Duodenal mucosa (tissue), 2 donors: ENCODE data around the gene MCF2L.

Experiments
- H3K27ac ChIP-seq: one replicate; pipeline ENCODE4 v1.7.0; 2013; ENCODE audit warnings: low read depth, low read length
- H3K27me3 ChIP-seq, 2 donors: one replicate each; pipeline ENCODE4 v1.7.0; 2013; ENCODE audit warnings: low read length in 2 of 2, control low read depth in 1 of 2; ENCODE audit not compliant: insufficient read depth in 2 of 2, control insufficient read depth in 1 of 2
- H3K36me3 ChIP-seq, 2 donors: one replicate each; pipeline ENCODE4 v1.7.0; 2013; ENCODE audit warnings: low read length in 2 of 2, control low read depth in 1 of 2; ENCODE audit not compliant: insufficient read depth in 2 of 2, control insufficient read depth in 1 of 2
- H3K4me1 ChIP-seq, 2 donors: one replicate each; pipeline ENCODE4 v1.7.0; 2013; ENCODE audit warnings: low read length in 2 of 2, control low read depth in 1 of 2; ENCODE audit not compliant: insufficient read depth in 2 of 2, control insufficient read depth in 1 of 2
- H3K4me3 ChIP-seq, 2 donors: one replicate each; pipeline ENCODE4 v1.7.0; 2013; ENCODE audit warnings: low read length in 2 of 2, low read depth in 1 of 2
- H3K9ac ChIP-seq, 2 donors: one replicate each; pipeline ENCODE4 v1.7.0; 2013; ENCODE audit warnings: low read length in 2 of 2, low read depth in 1 of 2
- H3K9me3 ChIP-seq, 2 donors: one replicate each; pipeline ENCODE4 v1.7.0; 2013; ENCODE audit warnings: low read length in 2 of 2, control low read depth in 1 of 2; ENCODE audit not compliant: control insufficient read depth in 1 of 2

The MCF2L gene

DNA sequence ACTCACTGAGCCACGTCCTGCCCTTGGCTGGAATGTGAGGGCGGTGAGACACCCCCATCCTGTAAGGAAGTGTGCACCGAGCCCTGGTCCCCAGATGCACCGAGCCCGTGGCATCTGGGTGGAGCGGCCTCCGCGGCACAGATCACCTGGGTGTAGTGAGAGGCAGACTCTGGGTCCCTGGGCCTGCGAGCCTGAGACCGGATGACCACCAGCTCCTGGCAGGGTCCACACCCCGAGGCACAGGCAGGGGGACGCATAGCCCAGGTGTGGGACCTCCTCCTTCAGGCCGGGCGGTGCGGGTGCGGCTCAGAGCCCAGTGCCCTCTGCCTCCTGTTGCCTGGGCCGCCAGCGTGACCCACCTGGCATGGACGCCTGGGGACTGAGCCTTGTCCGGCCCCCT, 12.4 kb downstream of the MCF2L start:
- H3K36me3 ChIP-seq, result no peaks in the 10 kb centered on the region

DNA sequence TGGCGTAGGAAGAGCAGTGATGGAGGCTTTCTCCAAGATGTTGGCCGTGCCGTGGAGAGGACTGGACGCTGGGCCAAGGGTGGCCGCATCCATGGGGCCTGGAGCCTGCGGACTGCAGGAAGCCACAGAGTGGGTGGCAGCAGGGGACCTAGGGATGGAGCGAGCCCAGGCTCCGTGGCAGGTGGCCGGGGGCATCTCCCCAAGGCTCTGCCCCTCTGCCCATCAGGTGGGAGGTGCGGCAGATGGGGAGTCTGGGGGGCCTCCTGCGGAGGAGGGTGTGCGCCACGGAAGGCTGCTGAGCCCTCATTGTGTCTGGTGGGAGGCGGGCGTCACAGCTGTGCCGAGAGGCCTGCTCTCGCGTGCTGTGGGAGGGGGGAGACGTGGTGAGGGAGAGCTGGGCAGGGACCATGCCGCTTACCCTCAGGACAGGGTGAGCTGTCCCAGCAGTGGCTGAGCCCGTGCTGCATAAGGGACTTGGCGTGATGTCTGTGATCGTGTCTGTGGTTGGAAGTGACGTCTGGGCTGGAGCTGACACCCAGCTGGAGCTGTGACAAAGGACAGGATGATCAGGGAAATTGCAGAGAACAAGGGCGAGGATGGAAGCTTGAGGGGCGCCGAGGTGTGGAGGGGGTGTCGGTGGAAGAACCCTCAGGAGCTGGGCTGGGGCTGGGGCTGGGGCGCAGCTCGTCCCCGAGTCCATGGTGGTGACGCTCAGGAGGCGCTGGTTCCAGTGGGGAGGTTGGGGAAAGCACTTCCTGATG, 13.4 kb downstream of the MCF2L start:
- Histone ChIP-seq H3K27me3 (no peaks in the 10 kb centered on the region), H3K9ac (no peak overlapping the region), H3K4me3 (no peak overlapping the region), H3K9me3 (no peaks in the 10 kb centered on the region), H3K36me3 (no peaks in the 10 kb centered on the region), H3K27ac (no peak overlapping the region), H3K4me1 (peaks cover 4 to 17% of the 10 kb centered on the region in 2 donors)

More for the DNA sequence above, 12.4 kb downstream of the MCF2L start:
- H3K9me3 ChIP-seq, result no peaks in the 10 kb centered on the region
- no peak overlapping the region for H3K4me3 ChIP-seq
- no peaks in the 10 kb centered on the region for H3K27me3 ChIP-seq
- no peak overlapping the region for H3K9ac ChIP-seq
- peaks cover 4 to 17% of the 10 kb centered on the region in 2 donors for H3K4me1 ChIP-seq
- H3K27ac ChIP-seq, result no peak overlapping the region

DNA sequence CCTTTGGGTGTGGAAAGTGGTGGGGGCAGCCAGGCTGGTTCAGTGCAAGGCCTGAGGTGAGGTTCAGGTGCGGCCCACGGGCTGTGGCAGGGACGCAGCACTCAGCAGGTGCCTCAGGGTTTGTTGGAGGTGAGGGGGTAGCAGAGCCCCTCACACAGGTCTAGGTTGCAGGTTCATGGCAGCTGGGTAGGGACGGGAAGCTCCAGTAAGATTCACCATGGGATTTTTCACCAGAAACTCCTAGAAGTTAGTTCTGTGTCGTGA, 14.0 kb downstream of the MCF2L start:
- Histone ChIP-seq H3K9me3 (no peaks in the 10 kb centered on the region), H3K27me3 (no peaks in the 10 kb centered on the region), H3K27ac (no peak overlapping the region), H3K4me1 (peaks cover 4 to 17% of the 10 kb centered on the region in 2 donors), H3K36me3 (no peaks in the 10 kb centered on the region), H3K9ac (no peak overlapping the region), H3K4me3 (no peak overlapping the region)

DNA sequence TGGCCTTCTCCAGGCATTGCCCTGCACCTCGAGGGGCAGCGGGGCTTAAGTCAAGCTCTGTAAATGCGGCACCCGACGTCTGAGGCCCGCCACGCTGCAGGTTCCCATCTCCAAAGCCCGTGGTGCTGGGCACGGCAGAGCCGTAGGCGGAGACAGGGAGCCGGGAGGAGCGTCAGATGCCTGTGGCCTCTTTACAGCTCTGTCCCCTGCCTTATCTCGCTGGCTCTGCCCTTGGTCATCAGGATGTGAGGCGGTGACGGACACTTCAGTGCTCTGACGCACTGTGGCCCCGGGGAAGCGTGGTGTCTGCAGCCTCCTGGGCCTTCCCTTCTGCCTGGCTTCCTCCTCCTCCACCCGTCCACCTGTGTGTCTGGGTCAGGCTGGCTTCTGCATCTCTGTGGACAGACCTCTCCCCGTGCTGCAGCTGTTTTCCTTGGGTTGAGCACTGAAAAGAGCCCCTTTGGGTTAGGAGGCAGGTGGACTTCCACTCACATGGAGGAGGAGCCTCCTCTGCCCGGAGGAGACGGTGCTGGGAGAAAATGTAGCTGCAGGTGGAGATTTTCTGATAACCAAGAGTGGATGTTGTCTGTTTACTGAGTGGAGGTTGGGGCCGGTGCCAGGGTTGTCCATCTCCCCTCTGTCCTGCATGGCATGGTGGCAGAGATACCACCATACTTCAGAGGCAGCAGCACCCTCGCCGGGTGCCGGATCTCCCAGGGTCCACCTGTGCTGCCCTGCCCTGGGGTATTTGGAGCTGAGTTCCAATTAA, 14.6 kb downstream of the MCF2L start:
- Histone ChIP-seq H3K9ac (no peak overlapping the region), H3K36me3 (no peaks in the 10 kb centered on the region), H3K9me3 (no peaks in the 10 kb centered on the region), H3K27me3 (no peaks in the 10 kb centered on the region), H3K4me1 (peaks cover 4 to 17% of the 10 kb centered on the region in 2 donors), H3K4me3 (no peak overlapping the region), H3K27ac (no peak overlapping the region)

DNA sequence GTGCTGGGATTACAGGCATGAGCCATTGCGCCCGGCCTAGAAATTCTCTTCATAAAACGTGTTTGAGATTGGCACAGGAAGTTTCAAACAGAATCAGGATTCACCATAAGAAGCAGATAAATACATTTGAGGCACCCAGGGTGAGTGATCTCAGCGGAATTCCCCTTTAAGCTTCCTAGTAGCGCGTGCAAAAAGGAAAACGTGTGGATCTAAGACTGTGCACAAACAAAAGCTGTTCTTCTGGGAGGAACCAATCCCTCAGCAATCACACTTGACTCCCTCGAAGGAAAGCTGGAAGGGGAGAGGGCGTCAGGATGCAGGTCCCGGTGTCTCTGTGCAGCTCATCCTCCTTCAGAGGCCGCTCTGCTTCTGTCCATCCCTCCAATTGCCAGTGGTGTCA, 15.5 kb downstream of the MCF2L start:
- Histone ChIP-seq H3K9ac (peak overlapping the region in 1 of 2 donors; percentile 12), H3K27ac (no peak overlapping the region)

DNA sequence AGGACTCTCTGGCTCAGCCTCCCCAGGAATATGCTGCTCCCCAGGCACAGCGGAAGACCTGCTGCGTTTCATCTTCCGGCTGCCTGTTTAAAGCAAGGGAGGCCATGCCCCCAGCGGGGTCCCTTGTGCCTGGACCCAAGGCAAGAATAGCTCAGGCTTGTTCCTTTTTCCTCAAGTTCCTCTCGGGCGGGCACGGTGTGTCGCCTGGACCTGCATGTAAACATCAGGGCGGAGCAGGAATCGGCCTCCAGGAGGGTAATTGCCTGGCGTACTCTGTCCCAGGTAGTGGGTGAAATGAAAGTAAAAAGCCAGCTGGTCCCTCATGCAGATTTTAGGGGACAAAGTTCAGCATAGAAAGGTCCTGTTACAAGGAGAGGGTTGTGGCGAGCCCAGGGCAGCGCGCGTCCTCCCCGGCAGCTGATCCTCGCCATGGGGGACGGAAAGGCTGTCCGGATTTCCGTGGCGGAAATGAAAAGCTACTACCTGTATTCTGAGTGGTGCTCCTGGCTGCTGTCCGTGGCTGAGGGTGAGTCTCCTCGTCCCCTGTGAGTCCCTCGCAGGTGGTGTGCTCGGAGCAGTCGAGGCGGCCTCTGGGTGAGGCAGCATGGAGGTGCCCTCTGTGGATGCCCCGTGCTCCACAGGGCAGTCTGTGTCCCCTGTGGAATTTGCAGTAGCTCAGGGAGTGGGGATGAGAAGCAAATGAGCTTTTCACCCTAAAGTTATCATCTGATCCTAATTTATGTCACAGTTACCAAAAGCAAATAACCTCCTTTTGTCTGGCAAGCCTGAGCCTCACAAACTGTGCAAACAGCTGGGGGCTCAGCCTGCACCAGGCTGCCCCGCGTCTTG, 16.2 kb downstream of the MCF2L start:
- H3K27ac ChIP-seq, result no peak overlapping the region
- no peaks in the 10 kb centered on the region for H3K27me3 ChIP-seq
- H3K36me3 ChIP-seq, result no peaks in the 10 kb centered on the region
- H3K4me3 ChIP-seq, result peak overlapping the region; percentile 45 to 60
- H3K9me3 ChIP-seq, result no peaks in the 10 kb centered on the region
- peaks cover 5 to 17% of the 10 kb centered on the region in 2 donors for H3K4me1 ChIP-seq
- peak overlapping the region; percentile 12 to 25 for H3K9ac ChIP-seq

More for the DNA sequence above, 15.5 kb downstream of the MCF2L start:
- H3K27me3 ChIP-seq, result no peaks in the 10 kb centered on the region
- H3K4me3 ChIP-seq, result peak overlapping the region; percentile 45 to 60
- H3K9me3 ChIP-seq, result no peaks in the 10 kb centered on the region
- H3K4me1 ChIP-seq, result peaks cover 4 to 17% of the 10 kb centered on the region in 2 donors
- H3K36me3 ChIP-seq, result no peaks in the 10 kb centered on the region

DNA sequence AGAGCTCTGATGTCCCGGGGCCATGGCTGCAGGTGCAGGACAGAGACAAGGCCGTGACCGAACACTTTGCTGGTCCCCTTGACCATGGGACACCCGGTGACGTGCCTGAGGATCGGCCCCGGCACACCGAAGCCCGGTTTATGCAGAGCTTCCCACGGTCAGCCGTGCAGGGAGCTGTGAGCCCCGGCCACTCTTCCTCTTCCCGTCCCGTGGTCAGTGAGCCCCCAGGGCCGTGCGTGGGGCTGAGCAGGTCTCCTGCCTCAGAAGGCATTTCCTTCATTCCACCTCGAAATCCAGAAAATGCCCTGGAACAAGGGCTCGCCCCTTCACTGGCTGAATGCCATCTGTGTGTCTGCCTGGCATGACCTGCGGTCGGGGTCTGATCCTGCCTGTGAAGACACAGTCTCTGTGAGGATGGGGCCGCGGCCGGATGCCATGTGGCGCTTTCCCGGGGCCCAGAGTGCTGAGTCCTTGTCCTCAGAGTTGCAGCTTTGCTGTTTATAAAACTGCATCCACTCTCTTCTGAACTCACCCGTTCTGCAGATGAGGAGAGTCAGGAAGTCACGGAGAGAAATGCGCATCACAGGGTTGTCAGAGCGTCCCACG, 16.9 kb downstream of the MCF2L start:
- Histone ChIP-seq H3K9ac (peak overlapping the region in 1 of 2 donors; percentile 25), H3K27ac (no peak overlapping the region), H3K4me3 (peak overlapping the region; percentile 45 to 60), H3K36me3 (no peaks in the 10 kb centered on the region), H3K9me3 (no peaks in the 10 kb centered on the region), H3K27me3 (no peaks in the 10 kb centered on the region), H3K4me1 (peaks cover 11 to 23% of the 10 kb centered on the region in 2 donors)

DNA sequence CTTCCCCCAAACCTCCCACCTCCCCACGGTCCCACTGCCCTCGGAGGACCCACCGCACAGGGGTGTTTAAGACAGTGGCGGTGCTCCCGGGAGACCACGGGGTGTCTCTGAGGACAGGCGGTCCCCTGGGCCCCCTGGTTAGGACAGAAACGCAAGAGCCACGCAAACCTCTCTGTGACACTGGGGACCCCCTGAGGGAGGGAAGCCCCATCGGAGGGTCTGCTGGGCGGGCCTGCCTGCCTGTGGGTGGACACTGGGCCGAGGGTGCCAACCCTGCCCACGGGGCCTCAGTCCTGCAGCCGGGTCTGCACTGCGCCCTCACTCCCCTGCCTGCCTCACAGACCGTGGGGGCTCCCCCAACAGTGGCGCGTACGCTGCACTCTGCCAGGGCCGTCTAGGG, 17.5 kb downstream of the MCF2L start:
- H3K27ac ChIP-seq, result no peak overlapping the region
- H3K9me3 ChIP-seq, result no peaks in the 10 kb centered on the region
- no peaks in the 10 kb centered on the region for H3K36me3 ChIP-seq
- H3K27me3 ChIP-seq, result no peaks in the 10 kb centered on the region
- H3K4me1 ChIP-seq, result peaks cover 11 to 25% of the 10 kb centered on the region in 2 donors
- no peak overlapping the region for H3K9ac ChIP-seq
- peak overlapping the region in 1 of 2 donors; percentile 15 for H3K4me3 ChIP-seq

DNA sequence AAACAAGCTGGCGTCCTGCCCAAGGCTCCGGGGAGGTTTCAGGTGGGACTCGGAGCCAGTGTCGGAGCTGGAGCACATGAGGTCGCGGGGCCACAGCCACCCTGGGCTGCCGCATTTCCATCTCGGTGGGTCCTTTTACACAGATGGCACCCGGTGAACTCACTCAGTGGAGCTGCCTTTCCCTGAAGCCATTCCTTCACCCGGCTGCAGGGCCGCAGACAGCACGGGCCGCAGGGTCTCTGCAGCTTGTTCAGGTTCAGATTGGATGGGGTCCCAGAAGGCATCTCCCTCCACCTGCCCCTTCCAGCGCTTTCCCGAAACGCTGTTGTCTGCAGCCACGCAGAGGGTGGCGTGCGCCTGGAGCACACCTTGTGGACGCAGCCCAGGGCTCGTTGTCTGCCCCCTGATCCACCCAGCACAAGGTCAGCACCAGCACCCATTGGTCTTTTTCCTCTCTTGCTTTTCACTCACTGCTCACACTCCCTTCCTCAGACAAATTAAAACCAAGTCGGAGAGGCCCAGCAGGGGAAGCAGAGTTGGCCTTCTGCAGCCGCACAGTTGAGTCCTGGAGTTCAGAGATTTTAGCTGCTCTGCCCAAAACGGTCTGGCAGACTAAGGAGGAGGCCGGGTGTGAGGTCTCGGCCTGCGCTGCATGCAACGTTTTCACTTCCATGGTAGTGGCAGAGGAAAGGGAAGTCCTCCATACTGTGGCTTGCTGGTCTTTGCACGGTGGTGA, 18.1 kb downstream of the MCF2L start:
- H3K9me3 ChIP-seq, result no peaks in the 10 kb centered on the region
- no peaks in the 10 kb centered on the region for H3K36me3 ChIP-seq
- no peak overlapping the region for H3K27ac ChIP-seq
- no peaks in the 10 kb centered on the region for H3K27me3 ChIP-seq
- H3K4me1 ChIP-seq, result peaks cover 11 to 27% of the 10 kb centered on the region in 2 donors
- H3K9ac ChIP-seq, result no peak overlapping the region
- no peak overlapping the region for H3K4me3 ChIP-seq
